Lower leg skin (tissue), 4 donors: ENCODE results near the gene WFIKKN1. TPM values are rescaled to one million over a fixed set of nuclear protein-coding genes. Genes with fewer than 3 reads are reported as not detected.
A peak's percentile ranks its signal among the peaks of the same experiment; 100 is the strongest.

Experiments
- DNase-seq, 2 donors: peaks; one replicate each; pipeline ENCODE4 v3.0.0-alpha.2; 2019; ENCODE audit warnings: low spot score in 2 of 2
- H3K4me3 ChIP-seq: fragments of 200-600 bp; sonication (generic); 2 replicates; pipeline ENCODE4 v1.5.1; 2017; ENCODE audit warnings: mild to moderate bottlenecking, low read depth; ENCODE audit not compliant: poor library complexity, severe bottlenecking
- CTCF ChIP-seq, 3 donors: fragments of 450-650 bp; IDR thresholded peaks; one replicate each; pipeline ENCODE4 v1.5.1; 2016; ENCODE audit warnings: antibody characterized with exemption in 3 of 3, mild to moderate bottlenecking in 3 of 3, moderate library complexity in 2 of 3
- POLR2A ChIP-seq, 2 donors: fragments of 450-650 bp; IDR thresholded peaks; one replicate each; pipeline ENCODE4 v1.6.1; 2016 to 2017; ENCODE audit warnings: antibody characterized with exemption in 2 of 2, mild to moderate bottlenecking in 1 of 2, moderate library complexity in 1 of 2
- WGBS, 2 donors: methylation state at CpG; one replicate each; pipeline ENCODE4 v1.1.5; 2018; 5-methylcytosine and 5-hydroxymethylcytosine counted together
- intact Hi-C: fragments of 100-400 bp; cut with DNase I; formaldehyde crosslinking; loops from one replicate; pipeline ENCODE4 v1.15.0; 2023; ENCODE audit warnings: low total_unique reads
- total RNA-seq, 4 donors: library from RNA; depleted of rRNA; stranded (reverse); fragments of >200 nt; gene quantifications; one replicate each; pipeline ENCODE4 v1.1.0, GENCODE V29; 2016

The WFIKKN1 gene
- total RNA-seq, 4 donors from 2014 or later = 1.3 to 5.0 (median 2.8) TPM

- intact Hi-C loops = no loop called here
- no peak overlapping the region for H3K4me3 ChIP-seq
- DNase-seq = peak; percentile 76 to 93
- WGBS, 2 donors = 49 to 57% methylated on average over 21 to 22 of the region's 23 CpGs
- TF ChIP-seq POLR2A (IDR thresholded peaks at IDR 0.05) (no peak), CTCF (IDR thresholded peaks at IDR 0.05) (no peak)
Observed at GRCh38 chr16:676913-677312, 46.1 kb downstream of the WFIKKN1 start.

GRCh38 chr16:677316-678190, 46.8 kb downstream of the WFIKKN1 start:
- 32 to 38% methylated on average over 19 to 48 of the region's 57 CpGs for WGBS, 2 donors
- intact Hi-C loops = no loop called here
- DNase-seq = no peak
- H3K4me3 ChIP-seq = no peak overlapping the region
- TF ChIP-seq CTCF (IDR thresholded peaks at IDR 0.05) (no peak), POLR2A (IDR thresholded peaks at IDR 0.05) (no peak)

- 62 to 73% methylated on average over 10 to 20 of the region's 21 CpGs for WGBS, 2 donors
- intact Hi-C loops = no loop called here
- H3K4me3 ChIP-seq = no peak overlapping the region
- TF ChIP-seq POLR2A (IDR thresholded peaks at IDR 0.05) (no peak), CTCF (IDR thresholded peaks at IDR 0.05) (no peak)
- no peak for DNase-seq
Observed at GRCh38 chr16:678209-678857, 47.5 kb downstream of the WFIKKN1 start.

- DNase-seq = peak; percentile 62 to 94
- WGBS, 2 donors = 7 to 30% methylated on average over 21 to 28 of the region's 52 CpGs
- peak overlapping the region; percentile 2 for H3K4me3 ChIP-seq
- intact Hi-C loops = no loop called here
- TF ChIP-seq CTCF (IDR thresholded peaks at IDR 0.05) (no peak), POLR2A (IDR thresholded peaks at IDR 0.05) (no peak)
Observed at GRCh38 chr16:678858-679813, 48.4 kb downstream of the WFIKKN1 start.

GRCh38 chr16:679814-680624, 49.2 kb downstream of the WFIKKN1 start, which contains the start of gene STUB1:
Gene STUB1 (plus strand): TSS chr16:680410. CDS start chr16:680526, 116 bp downstream.
- 1 to 3% methylated on average over 12 to 65 of the region's 91 CpGs for WGBS, 2 donors
- TF ChIP-seq POLR2A (IDR thresholded peaks at IDR 0.05) (peak in 1 of 2 donors; percentile 5), CTCF (IDR thresholded peaks at IDR 0.05) (no peak)
- intact Hi-C loops = no loop called here
- peak; percentile 83 to 98 for DNase-seq
- H3K4me3 ChIP-seq = peak within 1 kb of the TSS; percentile 76
